ENCODE results near the gene ZFP90. TPM values are rescaled to one million over a fixed set of nuclear protein-coding genes. Genes with fewer than 3 reads are reported as not detected.

The ZFP90 gene
- total RNA-seq, 1 experiment from 2014 or later = 21.8 TPM

DNA sequence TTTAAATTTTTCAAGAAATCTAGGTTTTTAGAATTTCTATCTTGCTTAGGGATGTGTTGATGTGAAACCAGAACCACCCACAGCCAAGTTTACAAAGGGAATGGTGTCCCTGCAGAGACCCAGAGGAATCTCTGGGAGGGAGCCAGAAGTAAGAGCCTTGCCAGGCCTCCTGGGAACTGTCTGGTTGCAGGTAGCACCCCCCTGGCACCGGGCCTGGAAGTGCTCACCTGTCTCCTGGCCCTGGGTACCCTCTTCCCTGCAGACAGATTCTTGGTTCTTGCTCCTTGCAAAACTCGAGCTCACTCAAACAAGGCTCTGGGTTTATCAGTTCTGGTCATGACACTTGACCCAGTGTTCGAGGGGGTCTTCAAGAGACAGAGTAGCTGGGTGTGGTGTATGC is 24.6 kb upstream of the ZFP90 start:
- ChIA-PET POLR2A (no interaction called here), RAD21 (ENCODE audit: low non-redundant PET in 1 of 2, low total read pairs in 2 of 2, uncharacterized antibody in 2 of 2, unreplicated experiment in 2 of 2) (no interaction called here), CTCF (no interaction called here)
- H3K27me3 ChIP-seq (ENCODE audit: insufficient read depth, low read length) = no peaks in the 10 kb centered on the region
- H3K4me3 ChIP-seq (replicated peaks in 1 of 2; ENCODE audit: low read depth in 1 of 2, low read length in 2 of 2) = no peak overlapping the region
- H3K9me3 ChIP-seq (ENCODE audit: control insufficient read depth in 1 of 2, insufficient read depth in 1 of 2, low read depth in 1 of 2, low read length in 2 of 2) = no peaks in the 10 kb centered on the region
- H3K9ac ChIP-seq (ENCODE audit: low read length) = no peak overlapping the region
- no peak for ATAC-seq
- peaks cover 0 to 6% of the 10 kb centered on the region in 2 experiments; a peak in 1 of 4 replicates for H3K4me1 ChIP-seq (ENCODE audit: control insufficient read depth in 1 of 2, insufficient read depth in 2 of 2, low read length in 2 of 2)
- H3K4me2 ChIP-seq (ENCODE audit: low read length) = no peak overlapping the region
- BruUV-seq (replicated peaks) = no TSS peak
- no peaks in the 10 kb centered on the region for H4K20me1 ChIP-seq (ENCODE audit: insufficient read depth)
- no peak overlapping the region for H2AFZ ChIP-seq (ENCODE audit: low read depth, low read length, poor library complexity, severe bottlenecking)
- TF ChIP-seq POLR2AphosphoS5 (IDR thresholded peaks at IDR 0.05; ENCODE audit: low read depth, low read length) = no peak
- TF ChIP-seq, protein P1, sequence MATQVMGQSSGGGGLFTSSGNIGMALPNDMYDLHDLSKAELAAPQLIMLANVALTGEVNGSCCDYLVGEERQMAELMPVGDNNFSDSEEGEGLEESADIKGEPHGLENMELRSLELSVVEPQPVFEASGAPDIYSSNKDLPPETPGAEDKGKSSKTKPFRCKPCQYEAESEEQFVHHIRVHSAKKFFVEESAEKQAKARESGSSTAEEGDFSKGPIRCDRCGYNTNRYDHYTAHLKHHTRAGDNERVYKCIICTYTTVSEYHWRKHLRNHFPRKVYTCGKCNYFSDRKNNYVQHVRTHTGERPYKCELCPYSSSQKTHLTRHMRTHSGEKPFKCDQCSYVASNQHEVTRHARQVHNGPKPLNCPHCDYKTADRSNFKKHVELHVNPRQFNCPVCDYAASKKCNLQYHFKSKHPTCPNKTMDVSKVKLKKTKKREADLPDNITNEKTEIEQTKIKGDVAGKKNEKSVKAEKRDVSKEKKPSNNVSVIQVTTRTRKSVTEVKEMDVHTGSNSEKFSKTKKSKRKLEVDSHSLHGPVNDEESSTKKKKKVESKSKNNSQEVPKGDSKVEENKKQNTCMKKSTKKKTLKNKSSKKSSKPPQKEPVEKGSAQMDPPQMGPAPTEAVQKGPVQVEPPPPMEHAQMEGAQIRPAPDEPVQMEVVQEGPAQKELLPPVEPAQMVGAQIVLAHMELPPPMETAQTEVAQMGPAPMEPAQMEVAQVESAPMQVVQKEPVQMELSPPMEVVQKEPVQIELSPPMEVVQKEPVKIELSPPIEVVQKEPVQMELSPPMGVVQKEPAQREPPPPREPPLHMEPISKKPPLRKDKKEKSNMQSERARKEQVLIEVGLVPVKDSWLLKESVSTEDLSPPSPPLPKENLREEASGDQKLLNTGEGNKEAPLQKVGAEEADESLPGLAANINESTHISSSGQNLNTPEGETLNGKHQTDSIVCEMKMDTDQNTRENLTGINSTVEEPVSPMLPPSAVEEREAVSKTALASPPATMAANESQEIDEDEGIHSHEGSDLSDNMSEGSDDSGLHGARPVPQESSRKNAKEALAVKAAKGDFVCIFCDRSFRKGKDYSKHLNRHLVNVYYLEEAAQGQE (IDR thresholded peaks at IDR 0.05; ENCODE audit: low read depth) = no peak
- no peak for DNase-seq (ENCODE audit: low read depth, low spot score)
- no peak overlapping the region for H3K27ac ChIP-seq (ENCODE audit: low read depth, low read length)
- H3K36me3 ChIP-seq (ENCODE audit: control insufficient read depth in 1 of 2, insufficient read depth in 2 of 2, low read length in 2 of 2) = no peaks in the 10 kb centered on the region
- H3K79me2 ChIP-seq (ENCODE audit: insufficient read depth, low read length) = no peaks in the 10 kb centered on the region
- intact Hi-C loops (cut with micrococcal nuclease) = no loop called here
- no peaks in the 10 kb centered on the region for H3K9me2 ChIP-seq (ENCODE audit: insufficient read depth)

DNA sequence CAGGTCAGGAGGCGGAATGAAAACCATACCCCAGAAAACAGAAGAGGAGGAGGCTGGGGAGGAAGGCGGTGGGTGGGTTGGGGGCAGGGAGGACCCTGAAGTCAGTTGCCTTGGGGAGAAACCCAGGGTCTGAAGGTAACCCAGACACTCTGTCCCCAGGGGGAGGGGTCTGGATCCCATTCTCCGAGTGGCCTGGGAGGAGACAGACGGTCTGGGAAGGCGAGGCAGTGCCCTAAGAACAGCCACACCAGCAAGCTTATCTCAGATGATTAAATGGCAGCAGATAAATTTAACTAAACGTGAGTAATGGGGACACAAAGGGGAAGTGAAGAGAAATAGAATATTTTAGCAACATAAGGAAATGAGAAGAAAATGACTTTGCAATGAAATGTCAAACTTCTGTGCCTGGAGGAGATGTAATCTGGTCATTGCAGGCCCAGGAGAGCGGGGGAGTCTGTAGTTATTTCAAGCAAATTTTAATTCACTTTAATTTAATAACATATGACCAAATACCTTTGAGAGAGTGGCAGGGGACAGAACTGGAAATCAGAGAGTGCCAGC is 21.4 kb upstream of the ZFP90 start:
- no peak for DNase-seq (ENCODE audit: low read depth, low spot score)
- TF ChIP-seq JUND (IDR thresholded peaks at IDR 0.05) (no peak), MAX (IDR thresholded peaks at IDR 0.05) (no peak), EGR1 (IDR thresholded peaks at IDR 0.05; ENCODE audit: low read depth) (no peak), SP1 (IDR thresholded peaks at IDR 0.05; ENCODE audit: low read depth) (no peak), FOSL1 (IDR thresholded peaks at IDR 0.05; ENCODE audit: low read depth) (no peak), CBX3 (IDR thresholded peaks at IDR 0.05; ENCODE audit: low read depth) (no peak)
- no peak overlapping the region for H3K27ac ChIP-seq (ENCODE audit: low read depth, low read length)
- H3K36me3 ChIP-seq (ENCODE audit: control insufficient read depth in 1 of 2, insufficient read depth in 2 of 2, low read length in 2 of 2) = no peaks in the 10 kb centered on the region
- ChIA-PET CTCF (no interaction called here), RAD21 (ENCODE audit: low non-redundant PET in 1 of 2, low total read pairs in 2 of 2, uncharacterized antibody in 2 of 2, unreplicated experiment in 2 of 2) (no interaction called here), POLR2A (no interaction called here)
- intact Hi-C loops (cut with micrococcal nuclease) = no loop called here
- no peaks in the 10 kb centered on the region for H3K27me3 ChIP-seq (ENCODE audit: insufficient read depth, low read length)
- H4K20me1 ChIP-seq (ENCODE audit: insufficient read depth) = no peaks in the 10 kb centered on the region
- H3K9ac ChIP-seq (ENCODE audit: low read length) = no peak overlapping the region
- H3K9me2 ChIP-seq (ENCODE audit: insufficient read depth) = no peaks in the 10 kb centered on the region
- no peak overlapping the region for H2AFZ ChIP-seq (ENCODE audit: low read depth, low read length, poor library complexity, severe bottlenecking)
- BruUV-seq (replicated peaks) = no TSS peak
- H3K4me1 ChIP-seq (ENCODE audit: control insufficient read depth in 1 of 2, insufficient read depth in 2 of 2, low read length in 2 of 2) = peaks cover 3 to 9% of the 10 kb centered on the region in 2 experiments; a peak in 3 of 4 replicates
- H3K79me2 ChIP-seq (ENCODE audit: insufficient read depth, low read length) = no peaks in the 10 kb centered on the region
- no peak overlapping the region for H3K4me3 ChIP-seq (replicated peaks in 1 of 2; ENCODE audit: low read depth in 1 of 2, low read length in 2 of 2)
- H3K4me2 ChIP-seq (ENCODE audit: low read length) = no peak overlapping the region
- no peaks in the 10 kb centered on the region for H3K9me3 ChIP-seq (ENCODE audit: control insufficient read depth in 1 of 2, insufficient read depth in 1 of 2, low read depth in 1 of 2, low read length in 2 of 2)
- ATAC-seq = no peak
